ENCODE measurements around the gene FLVCR2.

Gene FLVCR2

DNA sequence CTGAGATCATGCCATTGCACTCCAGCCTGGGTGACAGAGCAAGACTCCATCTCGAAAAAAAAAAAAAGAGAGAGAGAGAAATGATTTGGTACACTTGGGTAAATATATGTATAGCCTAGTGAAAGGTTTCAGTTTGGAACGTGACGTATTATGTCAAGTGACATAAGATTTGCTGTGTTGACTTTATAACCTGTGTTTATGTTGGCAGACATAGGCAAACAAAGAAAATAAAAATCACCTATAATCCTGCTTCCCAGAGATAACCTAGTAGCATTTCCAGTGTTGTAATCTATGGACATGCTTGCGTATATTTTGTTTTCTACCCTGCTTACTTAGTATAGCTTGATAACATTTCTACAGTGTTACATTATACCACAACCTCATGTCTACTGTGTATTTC is 65.6 kb downstream of the FLVCR2 start:
- H3K27me3 ChIP-seq (ENCODE audit: control insufficient read depth, insufficient read depth, low read length), result no peaks in the 10 kb centered on the region
- no peaks in the 10 kb centered on the region for H3K9me3 ChIP-seq (ENCODE audit: control insufficient read depth, insufficient read depth, low read length)
- no peak overlapping the region for H3K4me3 ChIP-seq (ENCODE audit: low read depth, low read length)
- no peaks in the 10 kb centered on the region for H3K4me1 ChIP-seq (ENCODE audit: control insufficient read depth, insufficient read depth, low read length)
- H3K36me3 ChIP-seq (ENCODE audit: control insufficient read depth, insufficient read depth, low read length), result peaks cover 3% of the 10 kb centered on the region
- no peak overlapping the region for H3K9ac ChIP-seq (ENCODE audit: low read depth, low read length)

DNA sequence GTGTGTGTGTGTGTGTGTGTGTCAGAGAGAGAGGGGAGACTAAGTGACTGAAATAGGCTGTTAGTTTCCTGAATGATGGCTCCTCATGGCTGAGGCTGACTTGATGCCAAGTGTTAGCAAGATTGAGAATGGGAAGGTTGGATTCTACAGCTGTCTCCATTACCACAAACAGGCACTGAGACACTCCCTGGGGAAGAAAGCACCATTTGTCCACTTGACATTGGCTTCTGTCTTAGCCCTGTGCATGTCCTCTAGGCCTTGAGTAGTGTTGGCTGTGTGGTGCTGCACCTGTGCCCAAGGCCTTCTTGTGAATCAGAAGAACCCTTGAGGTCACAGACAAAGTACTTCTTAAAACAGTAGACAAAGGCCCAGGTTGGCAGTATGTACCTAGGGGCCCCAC is 66.6 kb downstream of the FLVCR2 start:
- Histone ChIP-seq H3K9me3 (ENCODE audit: control insufficient read depth, insufficient read depth, low read length) (no peaks in the 10 kb centered on the region), H3K36me3 (ENCODE audit: control insufficient read depth, insufficient read depth, low read length) (peaks cover 7% of the 10 kb centered on the region), H3K27me3 (ENCODE audit: control insufficient read depth, insufficient read depth, low read length) (no peaks in the 10 kb centered on the region), H3K4me1 (ENCODE audit: control insufficient read depth, insufficient read depth, low read length) (no peaks in the 10 kb centered on the region), H3K4me3 (ENCODE audit: low read depth, low read length) (no peak overlapping the region), H3K9ac (ENCODE audit: low read depth, low read length) (no peak overlapping the region)

DNA sequence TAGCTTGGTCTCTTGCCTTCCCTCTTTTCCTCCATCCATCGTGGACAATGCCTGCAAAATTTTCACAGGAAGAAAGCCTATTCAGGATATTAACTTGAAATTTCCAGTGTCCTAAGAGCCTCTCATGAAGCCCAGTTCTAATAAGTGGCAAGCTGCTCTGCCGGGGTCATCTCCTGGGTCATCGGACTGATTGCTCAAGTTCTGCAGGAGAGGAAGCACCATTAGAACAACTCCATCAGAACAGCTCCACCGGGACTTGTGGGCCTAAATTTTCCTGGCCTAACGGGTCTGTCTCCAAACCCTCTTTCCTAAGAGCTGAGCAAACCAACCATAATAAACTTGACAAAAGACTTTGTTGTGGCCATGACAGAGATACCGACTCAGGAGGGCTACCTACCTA is 68.3 kb downstream of the FLVCR2 start:
- Histone ChIP-seq H3K36me3 (ENCODE audit: control insufficient read depth, insufficient read depth, low read length) (peaks cover 23% of the 10 kb centered on the region), H3K9ac (ENCODE audit: low read depth, low read length) (no peak overlapping the region), H3K4me1 (ENCODE audit: control insufficient read depth, insufficient read depth, low read length) (no peaks in the 10 kb centered on the region), H3K9me3 (ENCODE audit: control insufficient read depth, insufficient read depth, low read length) (no peaks in the 10 kb centered on the region), H3K27me3 (ENCODE audit: control insufficient read depth, insufficient read depth, low read length) (no peaks in the 10 kb centered on the region), H3K4me3 (ENCODE audit: low read depth, low read length) (no peak overlapping the region)

DNA sequence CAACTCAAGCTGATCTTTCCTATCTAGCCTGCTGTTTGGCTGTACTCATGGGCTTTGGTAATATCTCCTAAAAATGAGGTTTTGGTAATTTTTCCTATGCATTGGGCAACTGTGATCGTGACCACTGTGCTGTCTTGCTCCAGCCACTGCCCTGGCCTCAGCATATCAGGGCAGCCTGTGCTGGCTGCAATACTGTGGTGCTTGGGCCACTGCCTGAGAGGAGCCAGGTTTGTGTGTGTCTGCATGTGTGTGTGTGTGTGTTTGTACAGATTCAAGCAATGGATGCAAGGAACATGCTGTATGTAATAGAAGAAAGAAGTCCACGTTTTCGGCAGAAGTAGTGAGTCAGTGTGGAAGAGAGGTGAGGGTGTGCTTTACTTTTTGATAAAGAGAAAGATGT is 69.2 kb downstream of the FLVCR2 start:
- H3K36me3 ChIP-seq (ENCODE audit: control insufficient read depth, insufficient read depth, low read length), result peaks cover 26% of the 10 kb centered on the region
- H3K4me1 ChIP-seq (ENCODE audit: control insufficient read depth, insufficient read depth, low read length), result no peaks in the 10 kb centered on the region
- no peaks in the 10 kb centered on the region for H3K9me3 ChIP-seq (ENCODE audit: control insufficient read depth, insufficient read depth, low read length)
- H3K4me3 ChIP-seq (ENCODE audit: low read depth, low read length), result no peak overlapping the region
- no peaks in the 10 kb centered on the region for H3K27me3 ChIP-seq (ENCODE audit: control insufficient read depth, insufficient read depth, low read length)
- no peak overlapping the region for H3K9ac ChIP-seq (ENCODE audit: low read depth, low read length)

DNA sequence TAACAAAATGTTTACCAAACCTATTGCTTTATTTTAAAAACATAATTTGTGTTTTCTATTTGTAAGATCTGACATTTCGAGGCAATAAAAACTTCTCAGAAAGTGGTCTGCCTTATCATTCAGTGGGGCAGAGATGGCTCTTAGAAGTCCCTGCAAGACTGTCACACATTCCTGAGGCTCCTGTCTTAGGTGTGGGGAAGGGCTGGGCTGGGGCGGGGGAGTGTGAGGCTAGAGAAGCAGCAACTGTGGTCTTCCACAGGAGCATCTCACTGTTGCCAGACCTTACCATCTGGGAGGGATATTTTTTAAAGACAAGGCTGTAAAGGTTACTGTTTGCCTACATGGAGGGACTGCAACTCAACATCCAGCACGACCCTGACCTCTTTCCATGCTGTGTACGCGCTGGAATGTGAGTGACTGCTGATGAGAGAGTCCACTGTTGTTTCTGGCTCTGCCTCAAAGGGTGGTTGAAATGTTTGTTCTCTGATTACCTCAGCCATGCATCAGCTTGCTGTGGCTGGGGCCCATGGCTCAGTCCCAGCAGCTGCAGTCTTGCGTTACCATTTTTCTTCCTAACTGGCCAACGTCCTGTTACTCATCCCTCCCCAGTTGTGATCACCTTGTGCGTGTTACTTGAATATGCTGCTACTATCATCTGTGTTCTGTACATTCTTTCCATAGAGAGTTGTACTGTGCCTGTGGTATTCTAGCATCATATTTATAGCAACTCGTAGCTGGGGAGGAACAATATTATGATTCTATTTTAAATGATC is 69.8 kb downstream of the FLVCR2 start:
- Histone ChIP-seq H3K4me3 (ENCODE audit: low read depth, low read length) (no peak overlapping the region), H3K9me3 (ENCODE audit: control insufficient read depth, insufficient read depth, low read length) (no peaks in the 10 kb centered on the region), H3K4me1 (ENCODE audit: control insufficient read depth, insufficient read depth, low read length) (no peaks in the 10 kb centered on the region), H3K9ac (ENCODE audit: low read depth, low read length) (no peak overlapping the region), H3K36me3 (ENCODE audit: control insufficient read depth, insufficient read depth, low read length) (peaks cover 26% of the 10 kb centered on the region), H3K27me3 (ENCODE audit: control insufficient read depth, insufficient read depth, low read length) (no peaks in the 10 kb centered on the region)

DNA sequence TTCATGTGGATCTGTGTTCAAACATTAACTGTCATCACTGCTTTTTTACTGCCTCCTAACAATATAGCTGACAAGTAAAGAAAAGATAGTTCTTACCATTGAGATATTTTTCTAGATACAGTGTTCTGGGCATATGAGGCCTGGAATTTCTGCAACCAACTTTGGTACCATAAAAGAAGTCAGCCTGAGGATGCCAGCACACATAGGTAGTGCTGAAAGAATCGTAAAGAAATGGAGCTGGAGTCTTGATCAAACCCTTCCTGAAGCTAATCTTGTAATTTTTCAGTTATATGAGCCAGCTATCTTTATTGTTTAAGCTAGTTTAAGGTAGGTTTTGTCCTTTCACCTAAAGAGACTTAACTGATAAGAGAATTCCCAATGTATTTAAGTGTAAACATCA is 70.9 kb downstream of the FLVCR2 start:
- Histone ChIP-seq H3K9ac (ENCODE audit: low read depth, low read length) (no peak overlapping the region), H3K9me3 (ENCODE audit: control insufficient read depth, insufficient read depth, low read length) (no peaks in the 10 kb centered on the region), H3K4me3 (ENCODE audit: low read depth, low read length) (no peak overlapping the region), H3K27me3 (ENCODE audit: control insufficient read depth, insufficient read depth, low read length) (no peaks in the 10 kb centered on the region), H3K36me3 (ENCODE audit: control insufficient read depth, insufficient read depth, low read length) (peaks cover 26% of the 10 kb centered on the region), H3K4me1 (ENCODE audit: control insufficient read depth, insufficient read depth, low read length) (no peaks in the 10 kb centered on the region)

DNA sequence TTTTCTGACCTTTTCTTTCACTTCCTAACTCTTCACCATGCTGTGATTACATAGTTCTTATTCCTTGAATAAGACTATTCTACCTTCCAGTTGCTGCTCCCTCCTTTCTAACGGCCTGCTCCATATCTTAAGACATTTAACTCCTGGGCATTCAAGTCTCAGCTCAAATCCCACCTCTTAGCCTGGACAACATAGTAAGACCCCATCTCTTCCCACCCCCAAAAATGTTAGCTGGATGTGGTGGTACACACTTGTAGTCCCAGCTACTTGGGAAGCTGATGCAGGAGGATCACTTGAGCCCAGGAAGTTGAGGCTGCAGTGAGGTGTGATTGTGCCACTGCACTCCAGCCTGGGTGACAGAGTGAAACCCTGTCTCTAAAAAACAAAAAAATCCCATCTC is 71.4 kb downstream of the FLVCR2 start:
- H3K9me3 ChIP-seq (ENCODE audit: control insufficient read depth, insufficient read depth, low read length), result no peaks in the 10 kb centered on the region
- H3K9ac ChIP-seq (ENCODE audit: low read depth, low read length), result no peak overlapping the region
- H3K4me3 ChIP-seq (ENCODE audit: low read depth, low read length), result no peak overlapping the region
- peaks cover 26% of the 10 kb centered on the region for H3K36me3 ChIP-seq (ENCODE audit: control insufficient read depth, insufficient read depth, low read length)
- no peaks in the 10 kb centered on the region for H3K4me1 ChIP-seq (ENCODE audit: control insufficient read depth, insufficient read depth, low read length)
- H3K27me3 ChIP-seq (ENCODE audit: control insufficient read depth, insufficient read depth, low read length), result no peaks in the 10 kb centered on the region

DNA sequence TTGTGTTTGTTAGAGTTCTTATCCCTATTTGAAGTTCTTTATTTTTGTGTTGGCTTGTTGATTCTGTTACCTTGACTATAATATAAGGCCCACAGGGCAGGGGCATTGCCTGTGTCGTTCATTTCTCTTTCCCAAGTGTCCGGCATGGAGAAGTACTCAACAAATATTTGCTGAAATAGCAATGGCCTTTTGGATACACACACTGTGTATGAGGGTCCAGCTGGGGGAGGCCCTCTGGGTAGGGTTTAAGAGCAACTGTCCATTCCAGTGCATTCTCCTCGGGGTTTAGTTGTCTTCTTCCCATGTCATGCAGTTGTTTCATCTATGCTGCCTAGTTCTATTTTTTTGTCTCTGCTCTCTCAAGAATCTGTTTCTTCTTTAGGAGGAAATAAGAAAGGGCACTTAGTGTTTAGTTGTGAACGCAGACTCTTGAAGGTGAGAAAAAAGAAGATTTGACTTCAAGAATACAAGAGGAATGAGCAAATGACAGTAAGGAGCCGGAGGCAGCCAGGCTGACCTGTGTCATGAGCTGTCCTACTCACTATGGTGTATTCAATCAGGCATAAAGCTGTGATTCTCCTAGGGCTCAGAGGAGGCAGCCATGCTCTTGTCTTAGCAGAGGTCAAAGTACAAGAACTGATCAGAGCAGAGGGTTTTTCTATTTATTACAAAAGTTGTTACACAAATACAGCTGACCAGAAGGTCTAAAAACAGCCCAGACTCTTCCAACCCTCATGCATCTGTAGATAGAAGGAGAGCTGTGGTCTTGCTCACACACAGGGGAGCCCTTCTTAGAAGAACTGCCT is 72.0 kb downstream of the FLVCR2 start:
- H3K27me3 ChIP-seq (ENCODE audit: control insufficient read depth, insufficient read depth, low read length), result no peaks in the 10 kb centered on the region
- no peak overlapping the region for H3K9ac ChIP-seq (ENCODE audit: low read depth, low read length)
- no peaks in the 10 kb centered on the region for H3K9me3 ChIP-seq (ENCODE audit: control insufficient read depth, insufficient read depth, low read length)
- H3K36me3 ChIP-seq (ENCODE audit: control insufficient read depth, insufficient read depth, low read length), result peaks cover 26% of the 10 kb centered on the region
- H3K4me1 ChIP-seq (ENCODE audit: control insufficient read depth, insufficient read depth, low read length), result no peaks in the 10 kb centered on the region
- H3K4me3 ChIP-seq (ENCODE audit: low read depth, low read length), result no peak overlapping the region

DNA sequence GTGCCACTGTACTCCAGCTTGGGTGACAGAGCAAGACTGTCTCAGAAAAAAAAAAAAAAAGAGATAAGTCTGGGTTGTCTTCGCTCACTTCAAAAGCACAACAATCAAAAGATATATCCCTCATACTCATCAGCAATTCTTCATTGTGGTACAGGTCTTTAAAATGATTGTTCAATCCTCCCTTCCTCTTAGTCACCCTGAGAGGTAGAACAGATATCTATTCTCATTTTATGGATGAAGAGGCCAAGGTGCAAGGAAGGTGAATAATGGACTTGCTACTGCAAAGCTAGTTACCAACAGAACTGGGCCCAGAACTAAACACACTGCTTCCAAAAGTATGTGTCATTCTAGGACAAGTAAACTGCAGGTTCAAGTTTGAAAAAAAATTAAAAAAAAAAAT is 75.1 kb downstream of the FLVCR2 start:
- H3K27me3 ChIP-seq (ENCODE audit: control insufficient read depth, insufficient read depth, low read length), result no peaks in the 10 kb centered on the region
- no peak overlapping the region for H3K9ac ChIP-seq (ENCODE audit: low read depth, low read length)
- H3K4me3 ChIP-seq (ENCODE audit: low read depth, low read length), result no peak overlapping the region
- peaks cover 23% of the 10 kb centered on the region for H3K36me3 ChIP-seq (ENCODE audit: control insufficient read depth, insufficient read depth, low read length)
- H3K9me3 ChIP-seq (ENCODE audit: control insufficient read depth, insufficient read depth, low read length), result no peaks in the 10 kb centered on the region
- no peaks in the 10 kb centered on the region for H3K4me1 ChIP-seq (ENCODE audit: control insufficient read depth, insufficient read depth, low read length)

DNA sequence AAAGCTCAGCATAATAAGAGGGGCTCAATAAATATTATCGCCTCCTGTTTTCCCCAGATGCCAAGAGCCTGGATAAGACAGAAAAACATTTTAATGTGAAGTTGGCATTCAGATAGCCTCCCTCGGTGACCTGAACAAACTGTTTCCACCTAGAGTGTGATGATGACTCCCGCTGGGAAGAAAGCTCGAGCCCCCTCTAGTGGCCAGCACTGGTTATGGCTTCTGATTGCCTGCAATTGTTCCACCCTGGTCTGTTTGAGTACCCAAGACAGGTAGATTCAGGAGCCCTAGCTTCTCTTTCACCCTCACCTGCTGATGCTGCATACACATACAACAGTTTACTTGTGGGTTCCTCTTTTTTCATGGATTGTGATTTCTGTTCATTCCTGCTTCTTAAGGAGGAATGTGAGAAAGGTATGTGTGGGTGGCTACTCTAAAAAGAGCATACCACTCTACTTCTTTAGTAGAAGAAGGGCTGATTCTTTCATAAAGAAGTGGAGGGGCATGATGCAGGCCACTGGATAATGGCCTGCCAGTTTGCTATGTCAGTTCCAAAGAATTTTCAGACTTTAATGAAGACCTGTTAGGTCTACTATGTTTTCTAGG is 75.8 kb downstream of the FLVCR2 start:
- no peak overlapping the region for H3K9ac ChIP-seq (ENCODE audit: low read depth, low read length)
- no peaks in the 10 kb centered on the region for H3K9me3 ChIP-seq (ENCODE audit: control insufficient read depth, insufficient read depth, low read length)
- no peaks in the 10 kb centered on the region for H3K4me1 ChIP-seq (ENCODE audit: control insufficient read depth, insufficient read depth, low read length)
- no peaks in the 10 kb centered on the region for H3K27me3 ChIP-seq (ENCODE audit: control insufficient read depth, insufficient read depth, low read length)
- peaks cover 23% of the 10 kb centered on the region for H3K36me3 ChIP-seq (ENCODE audit: control insufficient read depth, insufficient read depth, low read length)
- no peak overlapping the region for H3K4me3 ChIP-seq (ENCODE audit: low read depth, low read length)

DNA sequence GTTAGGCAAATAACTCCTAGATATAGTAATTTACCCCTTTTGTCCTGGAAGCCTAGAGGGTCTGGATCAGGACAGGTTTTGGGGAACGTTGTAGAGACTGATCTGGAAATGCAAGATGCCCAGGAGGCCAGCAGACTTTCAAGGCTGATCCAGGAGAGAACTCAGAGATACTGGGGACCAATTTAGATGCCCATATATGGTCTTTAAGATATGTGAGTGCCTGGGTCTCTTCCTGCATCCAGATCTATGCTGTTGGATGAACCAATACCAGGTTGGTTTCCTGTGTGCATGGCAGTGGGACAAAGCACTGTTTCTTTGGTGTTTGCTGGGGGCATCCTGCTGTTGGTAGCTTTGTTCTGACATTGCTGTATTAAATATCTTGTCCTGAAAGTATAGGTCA is 76.8 kb downstream of the FLVCR2 start:
- H3K27me3 ChIP-seq (ENCODE audit: control insufficient read depth, insufficient read depth, low read length), result no peaks in the 10 kb centered on the region
- peaks cover 17% of the 10 kb centered on the region for H3K36me3 ChIP-seq (ENCODE audit: control insufficient read depth, insufficient read depth, low read length)
- H3K4me1 ChIP-seq (ENCODE audit: control insufficient read depth, insufficient read depth, low read length), result no peaks in the 10 kb centered on the region
- H3K9ac ChIP-seq (ENCODE audit: low read depth, low read length), result no peak overlapping the region
- H3K4me3 ChIP-seq (ENCODE audit: low read depth, low read length), result no peak overlapping the region
- no peaks in the 10 kb centered on the region for H3K9me3 ChIP-seq (ENCODE audit: control insufficient read depth, insufficient read depth, low read length)

DNA sequence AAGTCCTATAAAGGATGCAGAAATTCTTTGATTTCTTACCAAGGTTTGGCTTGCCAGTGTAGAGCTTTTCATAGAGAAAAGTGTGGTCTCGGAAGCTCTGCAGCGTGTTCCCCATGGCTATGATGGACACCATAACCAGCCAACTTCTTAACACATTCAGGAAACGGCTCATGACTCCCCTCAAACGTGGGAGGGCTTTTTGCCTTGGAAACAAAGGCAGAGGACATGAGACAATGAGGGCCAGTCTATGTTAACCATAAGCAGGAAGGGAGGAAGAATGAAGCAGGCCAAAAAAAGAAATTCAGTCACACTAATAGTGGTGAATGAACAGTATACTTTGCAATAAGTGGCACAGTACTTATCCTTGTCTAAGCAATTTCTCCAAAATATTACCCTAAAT is 78.9 kb downstream of the FLVCR2 start:
- no peaks in the 10 kb centered on the region for H3K9me3 ChIP-seq (ENCODE audit: control insufficient read depth, insufficient read depth, low read length)
- H3K36me3 ChIP-seq (ENCODE audit: control insufficient read depth, insufficient read depth, low read length), result no peaks in the 10 kb centered on the region
- no peaks in the 10 kb centered on the region for H3K27me3 ChIP-seq (ENCODE audit: control insufficient read depth, insufficient read depth, low read length)
- no peak overlapping the region for H3K9ac ChIP-seq (ENCODE audit: low read depth, low read length)
- H3K4me1 ChIP-seq (ENCODE audit: control insufficient read depth, insufficient read depth, low read length), result no peaks in the 10 kb centered on the region
- H3K4me3 ChIP-seq (ENCODE audit: low read depth, low read length), result no peak overlapping the region
